C1 segment of cervical spinal cord (tissue), 14 donors: ENCODE measurements around the gene MORF4L1.
"Not testable (repeated sequence)": the region's sequence is repeated elsewhere in the genome, so short reads cannot be mapped to it uniquely, and the experiment has no call there.

Source experiments
- DNase-seq, 14 donors: peaks; one replicate each; lab custom pipeline; 2025; lab: John Stamatoyannopoulos, UW

The MORF4L1 gene

DNA sequence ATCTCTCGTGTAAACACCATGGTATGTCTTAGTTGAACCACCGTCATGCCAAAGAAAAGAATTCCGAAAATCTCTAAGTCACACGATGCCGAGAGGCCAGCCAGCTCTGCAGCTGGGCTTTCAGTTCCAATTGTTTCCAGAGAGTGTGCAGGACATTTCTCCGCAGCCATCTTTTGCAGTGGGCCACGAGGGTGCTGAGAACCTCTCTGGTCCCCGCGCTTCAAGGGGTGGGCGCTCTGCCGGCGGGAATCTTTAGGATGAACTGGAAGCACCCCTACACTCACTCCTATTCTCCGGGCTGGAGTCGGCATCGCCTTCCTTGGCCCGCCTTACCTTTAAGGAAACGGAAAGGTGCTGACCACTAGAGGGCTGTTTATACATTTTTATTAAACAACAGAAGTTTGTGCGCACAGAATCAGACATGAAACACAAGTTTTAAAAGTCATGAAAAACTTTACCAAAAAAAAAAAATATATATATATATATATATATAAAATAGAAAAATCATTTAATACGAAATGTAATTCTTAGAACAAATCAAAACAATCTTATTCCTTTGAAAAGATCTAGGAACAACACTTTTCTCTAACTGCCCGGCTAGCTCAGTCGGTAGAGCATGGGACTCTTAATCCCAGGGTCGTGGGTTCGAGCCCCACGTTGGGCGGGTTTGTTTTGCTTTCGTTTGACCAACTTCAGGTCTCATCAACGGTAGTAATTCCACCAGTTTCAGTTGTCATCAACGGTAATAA is 12.5 kb upstream of the MORF4L1 start:
- DNase-seq, result peak in 11 of 14 donors; percentile 16 to 66 (median 41)

DNA sequence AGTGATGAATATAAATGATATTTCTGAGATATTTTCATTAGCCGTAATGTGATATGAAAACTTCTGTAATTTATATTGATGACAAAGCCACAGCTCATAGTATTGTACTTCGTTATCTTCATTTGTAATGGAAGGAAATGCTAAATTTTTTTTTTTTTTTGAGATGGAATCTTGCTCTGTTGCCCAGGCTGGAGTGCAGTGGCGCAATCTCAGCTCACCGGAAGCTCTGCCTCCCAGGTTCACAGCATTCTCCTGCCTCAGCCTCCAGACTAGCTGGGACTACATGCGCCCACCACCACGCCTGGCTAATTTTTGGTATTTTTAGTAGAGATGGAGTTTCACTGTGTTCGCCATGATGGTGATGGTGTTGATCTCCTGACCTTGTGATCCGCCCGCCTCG is 7.1 kb upstream of the MORF4L1 start:
- DNase-seq, result not testable (repeated sequence)

DNA sequence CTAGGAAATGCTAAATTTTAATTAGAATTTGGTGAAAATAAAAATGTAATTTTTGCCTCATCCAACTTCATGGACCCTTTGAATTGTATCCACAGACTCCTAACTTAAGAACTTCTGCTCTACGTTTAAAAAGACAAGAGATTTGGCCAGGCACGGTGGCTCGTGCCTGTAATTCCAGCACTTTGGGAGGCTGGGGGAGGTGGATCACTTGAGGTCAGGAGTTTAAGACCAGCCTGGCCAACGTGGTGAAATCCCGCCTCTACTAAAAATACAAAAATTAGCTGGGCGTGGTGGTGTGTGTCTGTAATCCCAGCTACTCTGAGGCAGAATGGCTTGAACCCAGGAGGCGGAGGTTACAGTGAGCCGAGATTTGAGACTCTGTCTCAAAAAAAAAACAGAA is 6.7 kb upstream of the MORF4L1 start:
- DNase-seq, result not testable (repeated sequence)

DNA sequence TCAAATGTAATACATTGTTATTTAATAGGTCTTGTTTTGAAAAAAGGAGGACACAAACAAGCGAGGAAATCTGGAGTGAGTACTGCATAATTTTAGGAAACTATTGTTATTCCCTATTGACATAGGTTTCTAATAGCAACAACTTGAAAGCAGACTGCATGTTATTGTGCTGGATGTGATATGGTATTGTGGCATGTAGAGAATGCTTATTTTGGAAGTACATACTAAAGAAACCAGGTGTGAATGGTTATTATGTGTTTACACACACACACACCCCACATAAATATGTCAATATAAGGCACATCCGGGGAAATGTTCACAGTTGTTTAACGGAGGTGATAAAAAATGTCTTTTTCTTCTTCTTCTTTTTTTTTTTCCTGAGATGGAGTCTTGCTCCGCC is 5.9 kb upstream of the MORF4L1 start:
- no peak for DNase-seq

DNA sequence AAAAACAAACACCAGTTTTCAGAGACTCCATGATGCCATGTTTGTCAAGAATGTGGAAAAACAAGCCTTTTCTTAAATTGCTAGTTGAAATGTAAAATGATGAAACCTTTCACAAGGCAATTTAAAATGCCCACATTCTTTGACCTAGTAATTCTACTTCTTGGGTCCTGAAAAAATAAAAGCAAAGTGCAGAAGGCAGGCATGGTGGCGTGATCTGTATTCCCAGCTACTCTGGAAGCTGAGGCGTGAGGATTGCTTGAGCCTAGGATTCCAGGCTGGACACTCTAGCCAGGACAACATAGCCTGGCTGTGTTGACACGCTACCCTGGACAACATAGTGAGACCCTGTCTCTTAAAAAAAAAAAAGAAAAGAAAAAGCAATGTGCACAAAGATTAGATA is 4.3 kb upstream of the MORF4L1 start:
- no peak for DNase-seq

DNA sequence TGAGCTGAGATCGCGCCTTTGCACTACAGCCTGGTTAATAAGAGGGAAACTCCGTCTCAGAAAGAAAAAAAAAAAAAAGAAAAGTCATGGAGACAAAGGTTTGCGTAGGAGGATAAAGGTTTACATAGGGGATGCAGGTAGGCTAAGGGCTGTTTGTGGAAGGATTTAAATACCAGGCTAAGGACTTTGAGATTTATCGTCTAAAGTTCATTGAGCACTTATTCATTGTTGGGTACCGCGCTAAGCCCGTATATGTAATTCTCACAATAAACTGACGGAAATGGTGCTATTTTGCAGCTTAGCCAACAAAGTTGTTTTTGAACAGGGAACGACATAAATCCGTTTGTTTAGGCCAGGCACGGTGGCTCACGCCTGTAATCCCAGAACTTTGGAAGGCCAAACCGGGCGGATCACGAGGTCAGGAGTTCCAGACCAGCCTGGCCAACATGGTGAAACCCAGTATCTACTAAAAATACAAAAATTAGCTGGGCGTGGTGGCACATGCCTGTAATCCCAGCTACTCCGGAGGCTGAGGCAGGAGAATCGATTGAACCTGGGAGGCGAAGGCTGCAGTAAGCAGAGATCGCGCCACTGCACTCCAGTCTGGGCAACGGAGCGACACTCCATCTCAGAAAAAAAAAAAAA is 1.1 kb upstream of the MORF4L1 start:
- DNase-seq, result not testable (repeated sequence)

DNA sequence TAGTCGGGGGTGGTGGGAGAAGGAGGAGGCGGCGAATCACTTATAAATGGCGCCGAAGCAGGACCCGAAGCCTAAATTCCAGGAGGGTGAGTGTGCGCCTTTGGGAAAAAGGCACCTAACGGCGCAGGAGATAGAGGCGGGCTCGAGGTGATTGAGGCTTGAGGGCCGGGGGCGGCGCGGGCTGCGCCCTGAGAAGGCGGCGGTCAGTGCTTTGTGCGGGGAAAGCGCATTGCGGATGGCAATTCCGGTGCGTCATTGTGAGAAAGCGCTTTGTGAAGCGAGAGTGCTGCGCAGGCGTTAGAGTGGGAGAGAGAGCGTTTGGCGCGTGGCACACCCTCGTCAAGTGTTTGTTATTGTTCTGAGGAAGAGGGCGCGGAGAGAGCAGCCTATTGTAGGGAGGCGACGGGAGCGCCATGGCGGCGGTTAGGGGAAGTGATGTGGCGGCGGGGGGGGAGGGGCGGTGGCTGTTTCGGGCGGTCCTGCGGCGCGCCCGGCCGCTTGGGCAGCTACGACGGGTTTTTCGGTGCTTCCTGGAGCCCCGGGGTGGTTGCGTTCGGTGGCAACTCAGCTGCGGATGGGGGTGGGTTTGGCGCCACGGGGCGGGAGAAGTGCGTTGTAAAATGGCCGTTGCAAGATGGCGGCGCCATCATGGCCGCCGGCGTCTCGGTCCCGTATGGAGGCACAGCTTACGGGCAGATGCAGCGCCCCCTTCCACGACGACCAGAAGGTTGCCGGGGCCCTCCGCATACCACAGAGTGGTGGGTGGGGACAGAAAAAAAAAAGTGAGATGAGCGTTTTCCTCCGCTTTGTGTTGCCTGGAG is 492 bp downstream of the MORF4L1 start:
- DNase-seq, result peak in 13 of 14 donors; percentile 57 to 95 (median 79)

DNA sequence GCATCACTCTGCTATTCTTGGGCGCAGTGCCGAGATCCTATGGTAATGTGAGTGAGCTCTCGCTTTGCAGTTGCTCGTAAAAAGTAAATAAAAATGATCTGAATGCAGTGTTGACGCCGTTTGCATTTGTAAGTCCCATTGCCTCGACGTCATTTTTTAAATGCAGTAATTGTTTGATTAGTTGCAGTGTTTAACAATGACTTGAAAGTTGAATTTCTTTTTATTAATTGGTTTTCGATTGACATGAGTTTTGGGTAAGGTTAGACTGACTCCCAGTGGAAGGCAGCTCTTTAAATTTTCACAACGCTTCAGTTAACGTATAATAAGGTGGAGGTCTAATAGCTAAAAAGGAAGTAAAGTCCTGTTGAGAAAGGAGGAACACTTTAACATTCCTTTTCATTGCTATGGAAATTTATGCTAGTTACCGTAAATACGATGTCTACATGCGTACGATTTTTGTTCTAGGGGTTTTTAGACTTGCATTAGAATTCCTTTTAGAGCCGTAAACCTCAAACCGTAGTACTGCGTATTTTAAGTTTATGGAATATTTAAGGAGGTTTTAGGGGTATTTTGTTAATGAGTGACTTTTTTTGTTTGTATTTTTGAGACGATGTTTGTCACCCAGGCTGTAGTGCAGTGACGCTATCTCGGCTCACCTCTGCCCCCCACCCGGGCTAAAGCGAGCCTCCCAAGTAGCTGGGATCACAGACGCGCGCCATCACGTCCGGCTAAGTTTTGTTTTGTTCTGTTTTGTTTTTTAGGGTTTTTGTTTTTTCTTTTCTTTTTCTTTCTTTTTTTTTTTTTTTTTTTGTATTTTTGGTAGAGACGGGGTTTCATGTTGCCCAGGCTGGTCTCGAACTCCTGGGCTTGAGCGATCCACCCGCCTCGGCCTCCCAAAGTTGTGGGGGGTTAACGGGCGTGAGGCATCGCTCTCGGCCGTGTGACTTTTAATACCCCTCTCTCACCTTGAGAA is 1.4 kb downstream of the MORF4L1 start:
- no peak for DNase-seq

DNA sequence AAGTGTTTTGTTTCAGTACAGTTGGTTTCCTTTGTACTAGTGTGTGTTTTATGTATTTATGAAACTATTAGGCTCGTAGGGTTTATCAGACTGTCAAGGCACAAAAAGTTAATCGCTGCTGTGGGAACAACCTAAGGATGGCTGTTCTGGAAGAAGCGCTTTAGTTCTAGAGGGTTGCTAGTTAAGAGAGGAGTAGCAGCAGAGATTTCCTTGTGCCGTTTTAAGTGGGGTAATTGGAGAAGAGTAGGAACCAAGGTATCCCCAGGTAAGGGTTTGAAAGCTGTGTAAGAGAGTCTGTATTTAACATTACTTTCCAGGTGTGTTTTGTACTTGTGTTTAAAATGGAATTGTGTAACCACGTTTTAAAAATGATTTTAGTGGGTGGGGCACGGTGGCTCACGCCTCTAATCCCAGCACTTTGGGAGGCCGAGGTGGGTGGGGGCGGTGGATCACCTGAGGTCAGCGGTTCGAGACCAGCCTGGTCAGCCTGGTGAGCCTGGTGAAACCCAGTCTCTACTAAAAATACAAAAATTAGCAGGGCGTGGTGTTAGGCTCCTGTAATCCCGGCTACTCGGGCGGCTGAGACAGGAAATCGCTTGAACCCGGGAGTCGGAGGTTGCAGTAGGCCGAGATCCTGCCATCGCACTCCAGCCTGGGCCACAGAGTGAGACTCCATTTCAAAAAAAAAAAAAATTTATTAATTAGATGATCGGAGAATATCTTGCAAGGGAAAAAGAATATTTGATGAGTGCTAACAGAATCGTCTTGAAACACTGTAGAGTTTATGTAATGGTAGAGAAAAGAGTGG is 2.6 kb downstream of the MORF4L1 start:
- DNase-seq, result no peak

DNA sequence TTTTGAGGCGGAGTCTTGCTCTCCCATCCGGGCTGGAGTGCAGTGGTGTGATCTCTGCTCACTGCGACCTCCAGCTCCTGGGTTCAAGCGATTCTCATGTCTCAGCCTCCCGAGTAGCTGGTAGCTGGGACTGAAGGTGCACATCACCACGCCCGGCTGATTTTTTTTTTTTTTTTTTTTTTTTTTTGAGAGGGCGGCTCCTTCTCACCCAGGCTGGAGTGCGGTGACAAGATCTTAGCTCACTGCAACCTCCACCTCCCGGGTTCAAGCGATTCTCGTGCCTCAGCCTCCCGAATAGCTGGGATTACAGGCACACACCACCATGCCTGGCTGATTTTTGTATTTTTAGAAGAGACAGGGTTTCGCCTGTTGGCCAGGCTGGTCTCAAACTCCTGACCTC is 4.3 kb downstream of the MORF4L1 start:
- not testable (repeated sequence) for DNase-seq

DNA sequence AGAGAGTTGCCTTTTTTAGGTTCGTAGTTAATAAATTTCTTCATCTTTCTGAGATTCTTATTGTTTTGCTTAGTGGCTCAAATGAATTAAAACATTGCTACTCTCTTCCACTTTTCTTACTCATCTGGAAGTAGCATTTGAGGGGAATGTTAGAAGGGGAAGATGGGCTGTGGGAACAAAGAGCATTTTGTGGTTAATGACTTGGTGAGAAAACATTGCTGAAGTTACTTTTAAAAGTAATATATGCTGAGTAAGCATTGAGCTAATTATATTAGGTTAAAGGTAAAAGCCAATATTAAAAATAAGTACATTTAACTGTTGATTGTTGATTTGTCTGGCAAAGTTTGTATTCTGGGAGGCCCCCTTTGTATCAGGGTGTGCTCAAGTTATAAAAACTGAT is 5.7 kb downstream of the MORF4L1 start:
- DNase-seq, result no peak

DNA sequence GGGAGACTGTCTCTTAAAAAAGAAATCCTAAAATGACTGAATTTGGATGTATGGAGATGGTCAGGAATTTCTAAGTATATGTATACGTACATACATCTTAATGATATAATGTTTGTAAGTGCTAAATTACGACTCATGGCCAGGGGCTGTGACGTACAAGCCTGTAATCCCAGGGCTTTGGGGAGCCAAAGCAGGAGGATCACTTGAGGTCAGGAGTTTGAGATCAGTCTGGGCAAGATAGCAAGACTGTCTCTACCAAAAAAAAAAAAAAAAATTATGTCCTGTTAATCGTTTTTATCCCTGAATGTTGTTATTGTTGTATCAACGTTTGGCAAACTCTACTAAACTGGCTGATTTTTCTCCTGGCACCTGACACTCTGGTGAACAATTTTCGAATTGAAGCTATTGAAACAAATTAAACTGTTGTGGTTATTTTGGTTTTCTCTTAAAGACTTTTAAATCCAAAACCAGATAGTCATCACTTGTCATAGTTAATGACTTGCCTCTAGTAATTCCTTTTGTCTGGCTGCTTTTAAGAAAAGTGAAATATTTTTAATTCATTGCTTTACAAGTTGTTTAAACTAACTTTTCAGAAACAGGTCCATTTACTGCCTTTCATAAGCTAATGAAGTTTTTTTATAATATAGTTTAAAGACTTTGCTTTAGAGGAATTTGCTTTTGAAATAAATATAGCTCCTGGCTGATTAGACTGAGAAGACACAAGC is 7.0 kb downstream of the MORF4L1 start:
- DNase-seq, result no peak

DNA sequence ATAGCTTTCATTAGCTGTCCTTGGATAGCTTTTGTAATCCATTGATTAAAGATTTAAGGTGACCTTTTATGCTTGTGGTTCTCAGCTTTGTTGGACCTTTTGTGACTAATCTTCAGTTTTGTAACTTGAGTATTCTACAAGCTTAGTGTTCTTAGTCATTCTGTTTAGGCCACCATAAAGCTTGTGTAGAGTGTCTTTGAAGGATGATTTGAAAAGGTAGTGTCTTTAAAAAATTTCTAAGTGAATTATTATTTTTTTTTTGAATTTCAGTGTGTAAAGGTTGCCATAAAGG is 7.5 kb downstream of the MORF4L1 start:
- no peak for DNase-seq

DNA sequence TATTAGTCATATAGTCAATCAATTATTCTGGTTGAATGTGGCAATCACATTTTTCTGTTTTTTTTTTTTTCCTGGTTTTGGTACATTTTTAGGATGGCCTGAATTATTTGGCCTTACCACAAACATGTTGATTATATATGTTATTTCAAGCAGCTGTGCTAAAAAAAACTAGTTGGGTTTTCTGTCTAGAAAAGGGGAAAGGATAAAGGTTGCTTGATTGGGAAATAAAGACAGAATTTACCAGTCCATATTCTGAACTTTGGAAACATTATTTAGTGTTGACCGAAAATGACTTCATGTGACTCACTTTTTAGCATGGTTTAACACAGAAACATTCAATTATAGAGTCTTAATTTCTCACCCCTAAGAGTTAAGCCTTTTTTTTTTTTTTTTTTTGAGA is 8.1 kb downstream of the MORF4L1 start:
- DNase-seq, result no peak

DNA sequence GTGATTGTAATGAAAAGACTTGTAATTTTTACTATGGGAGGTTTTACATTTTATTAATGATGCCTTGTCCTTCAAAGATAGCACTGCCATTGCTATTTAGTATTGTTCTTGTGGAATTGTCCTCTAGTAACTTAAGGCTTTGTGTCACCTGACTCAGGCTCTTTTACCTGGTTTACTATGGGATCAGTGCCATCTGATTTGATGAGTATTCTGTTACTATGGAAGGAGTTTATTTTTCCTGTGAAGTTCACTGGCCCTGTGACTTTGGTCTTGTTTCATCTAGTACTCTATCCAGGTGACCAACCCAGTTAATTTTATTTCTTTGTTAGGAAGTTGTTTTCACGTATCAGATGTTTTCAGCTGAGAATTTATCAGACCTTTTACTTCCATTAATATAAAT is 9.0 kb downstream of the MORF4L1 start:
- DNase-seq, result no peak

DNA sequence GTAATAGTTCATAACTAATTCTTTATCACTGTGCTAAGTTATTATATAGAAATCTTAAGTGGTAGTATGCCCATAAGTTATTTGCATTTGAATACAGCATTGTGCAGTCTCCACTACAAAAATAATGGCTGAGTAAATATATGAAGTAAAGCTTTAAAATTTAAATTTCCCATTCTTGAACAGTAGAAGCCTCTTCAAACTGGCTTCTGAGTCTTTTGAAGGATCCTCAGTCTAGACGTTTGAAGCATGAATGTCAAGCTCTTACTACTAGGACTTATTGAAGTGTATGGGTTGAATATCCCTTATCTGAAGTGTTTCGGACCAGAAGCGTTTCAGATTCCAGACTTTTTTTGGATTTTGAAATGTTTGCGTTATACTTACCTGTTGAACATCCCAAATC is 16.3 kb downstream of the MORF4L1 start:
- DNase-seq, result no peak

DNA sequence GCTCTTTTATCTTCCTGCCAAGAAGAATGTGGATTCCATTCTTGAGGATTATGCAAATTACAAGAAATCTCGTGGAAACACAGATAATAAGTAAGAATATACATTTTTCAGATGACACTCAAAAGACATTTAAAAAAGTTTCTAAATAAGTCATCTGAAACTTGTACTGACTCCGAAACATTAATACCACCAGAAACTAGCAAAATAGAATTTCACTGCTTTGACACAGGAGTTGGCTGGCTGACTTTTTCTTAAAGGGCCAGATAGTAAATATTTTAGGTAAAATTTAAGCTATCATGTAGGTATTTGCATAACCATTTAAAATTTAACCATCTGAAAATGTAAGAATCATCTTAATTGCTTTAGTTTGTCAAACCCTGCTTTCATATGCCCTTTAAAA is 20.8 kb downstream of the MORF4L1 start:
- no peak for DNase-seq

DNA sequence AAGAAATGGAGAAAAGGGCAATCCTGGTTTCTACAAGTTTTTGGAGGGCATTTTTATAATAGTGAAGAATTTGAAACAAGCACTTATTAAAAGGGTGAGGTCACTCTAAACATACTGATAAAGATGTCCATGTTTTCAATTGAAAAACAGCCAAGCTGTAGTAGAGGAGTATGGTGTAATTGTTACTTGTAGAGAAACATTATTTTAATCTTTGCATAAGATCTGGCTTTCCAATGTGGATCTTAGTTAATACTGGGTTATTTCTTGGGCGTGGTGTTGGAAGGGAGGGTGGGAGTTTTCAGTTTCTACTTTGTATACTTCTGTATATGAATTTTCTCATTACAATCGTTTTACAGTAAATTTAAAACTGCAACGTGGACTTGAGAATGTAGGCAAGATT is 22.8 kb downstream of the MORF4L1 start:
- no peak for DNase-seq

DNA sequence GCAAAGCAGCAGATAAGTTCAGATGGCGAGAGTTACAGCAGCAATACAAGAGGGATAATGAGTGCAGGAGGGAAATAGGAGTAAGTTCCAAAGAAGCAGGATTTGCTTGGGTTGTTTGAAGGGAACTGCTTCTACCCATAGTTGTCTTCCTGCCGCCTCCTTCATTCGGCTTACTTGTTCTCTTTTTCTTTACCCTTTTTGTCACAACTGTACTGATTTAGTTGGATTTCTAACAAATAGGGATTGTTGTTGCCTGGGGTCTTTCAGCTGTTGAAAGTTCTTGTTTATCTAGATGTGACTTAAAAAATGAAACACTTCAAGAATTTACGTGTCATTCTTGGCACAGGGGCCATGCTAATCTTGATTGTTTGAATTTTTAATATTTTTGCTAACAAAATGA is 25.9 kb downstream of the MORF4L1 start:
- DNase-seq, result no peak
